Gastrocnemius medialis (tissue), 4 donors: Measurements from ENCODE around the gene KIAA1586.

Source experiments
- POLR2A ChIP-seq, 2 donors: fragments of 450-650 bp; IDR thresholded peaks; one replicate each; pipeline ENCODE4 v1.6.1; 2017; ENCODE audit warnings: antibody characterized with exemption in 2 of 2, mild to moderate bottlenecking in 2 of 2, moderate library complexity in 2 of 2
- TF ChIP-seq, protein P1 (sequence below), 5 experiments: fragments of 450-650 bp in 3 of 5; fragments of 200-600 bp in 2 of 5; sonication (generic) in 2 of 5; IDR thresholded peaks in 4 of 5; conservative IDR thresholded peaks in 1 of 5; 1 replicate in 4 of 5; 2 replicates in 1 of 5; pipeline ENCODE4 v1.5.1; 2016 to 2019; ENCODE audit warnings: antibody characterized with exemption in 5 of 5, mild to moderate bottlenecking in 3 of 5, moderate library complexity in 3 of 5

DNA sequence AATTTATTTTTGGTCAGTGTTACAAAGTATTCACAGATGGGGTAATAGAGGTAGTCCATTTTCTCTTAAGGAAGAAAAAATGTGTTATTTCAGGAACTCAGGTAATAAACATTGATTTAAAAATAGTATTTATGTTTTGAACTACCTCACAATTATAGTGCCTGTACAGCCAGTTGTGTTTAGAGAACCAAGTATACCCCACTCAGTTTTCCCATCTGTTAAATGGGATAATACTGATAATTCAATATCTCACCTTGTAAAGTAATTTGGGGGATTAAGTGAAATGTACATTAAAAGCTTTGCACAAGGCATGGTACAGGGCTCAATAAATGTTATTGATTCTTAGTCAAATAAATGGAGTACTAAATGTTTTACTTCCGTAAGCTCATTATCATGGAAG is 48.2 kb downstream of the KIAA1586 start:
- no peak for TF ChIP-seq POLR2A (IDR thresholded peaks at IDR 0.05)
- TF ChIP-seq, protein P1, sequence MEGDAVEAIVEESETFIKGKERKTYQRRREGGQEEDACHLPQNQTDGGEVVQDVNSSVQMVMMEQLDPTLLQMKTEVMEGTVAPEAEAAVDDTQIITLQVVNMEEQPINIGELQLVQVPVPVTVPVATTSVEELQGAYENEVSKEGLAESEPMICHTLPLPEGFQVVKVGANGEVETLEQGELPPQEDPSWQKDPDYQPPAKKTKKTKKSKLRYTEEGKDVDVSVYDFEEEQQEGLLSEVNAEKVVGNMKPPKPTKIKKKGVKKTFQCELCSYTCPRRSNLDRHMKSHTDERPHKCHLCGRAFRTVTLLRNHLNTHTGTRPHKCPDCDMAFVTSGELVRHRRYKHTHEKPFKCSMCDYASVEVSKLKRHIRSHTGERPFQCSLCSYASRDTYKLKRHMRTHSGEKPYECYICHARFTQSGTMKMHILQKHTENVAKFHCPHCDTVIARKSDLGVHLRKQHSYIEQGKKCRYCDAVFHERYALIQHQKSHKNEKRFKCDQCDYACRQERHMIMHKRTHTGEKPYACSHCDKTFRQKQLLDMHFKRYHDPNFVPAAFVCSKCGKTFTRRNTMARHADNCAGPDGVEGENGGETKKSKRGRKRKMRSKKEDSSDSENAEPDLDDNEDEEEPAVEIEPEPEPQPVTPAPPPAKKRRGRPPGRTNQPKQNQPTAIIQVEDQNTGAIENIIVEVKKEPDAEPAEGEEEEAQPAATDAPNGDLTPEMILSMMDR (IDR thresholded peaks at IDR 0.05 in 4 of 5, conservative IDR thresholded peaks at IDR 0.05 in 1 of 5) = no peak
